HUES64 (cell line): ENCODE results near the gene PDE11A.
A peak's percentile ranks its signal among the peaks of the same experiment; 100 is the strongest.

ENCODE experiments used
- H3K27ac ChIP-seq: 2 replicates; pipeline ENCODE4 v1.7.0; 2013; ENCODE audit warnings: low read depth, low read length, inconsistent platforms
- H3K27me3 ChIP-seq: 2 replicates; pipeline ENCODE4 v1.6.1; 2013; ENCODE audit warnings: mild to moderate bottlenecking, low read length; ENCODE audit not compliant: insufficient read depth
- H3K36me3 ChIP-seq: 2 replicates; pipeline ENCODE4 v1.6.1; 2013; ENCODE audit warnings: mild to moderate bottlenecking, low read length; ENCODE audit not compliant: insufficient read depth
- H3K4me1 ChIP-seq: 2 replicates; pipeline ENCODE4 v1.6.1; 2013; ENCODE audit warnings: mild to moderate bottlenecking, low read length, moderate library complexity; ENCODE audit not compliant: insufficient read depth
- H3K4me3 ChIP-seq: 2 replicates; pipeline ENCODE4 v1.5.1; 2013; ENCODE audit warnings: mild to moderate bottlenecking, low read length, moderate library complexity
- H3K9ac ChIP-seq: 2 replicates; pipeline ENCODE4 v1.6.1; 2013; ENCODE audit warnings: mild to moderate bottlenecking, low read depth, low read length
- H3K9me3 ChIP-seq: 2 replicates; pipeline ENCODE4 v1.6.1; 2013; ENCODE audit warnings: low read depth, low read length; ENCODE audit not compliant: insufficient read depth
- WGBS: fragments of 150-250, 120-280 bp; methylation state at CpG from one replicate; pipeline ENCODE4 v1.1.7; 2013; ENCODE audit warnings: missing lambda C conversion rate; 5-methylcytosine and 5-hydroxymethylcytosine counted together

PDE11A gene

DNA sequence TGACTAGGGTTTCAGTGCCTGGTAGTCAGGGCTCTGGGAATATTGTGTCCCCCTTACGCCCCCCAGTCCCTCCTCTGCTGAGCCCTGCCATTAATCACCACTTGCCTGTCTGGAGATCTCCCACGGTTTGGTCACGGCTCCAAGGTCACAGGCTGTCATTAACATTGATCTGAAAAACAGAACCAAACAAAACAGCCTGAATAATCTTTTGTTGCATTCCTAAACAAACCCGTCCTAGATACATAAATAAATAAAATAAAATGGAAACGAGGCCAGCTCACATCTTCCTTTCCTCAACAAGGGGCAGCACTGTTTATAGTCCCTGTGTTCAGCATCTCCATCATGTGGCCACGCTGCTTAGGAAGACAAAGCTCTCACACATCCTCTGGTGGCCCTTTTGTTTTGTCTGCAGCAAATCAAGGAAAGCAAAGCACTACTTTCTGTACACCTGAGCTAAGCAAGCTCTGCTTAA, 397.2 kb downstream of the PDE11A start:
- WGBS: 68% methylated on average over 6 of the region's 6 CpGs
- Histone ChIP-seq H3K9me3 (no peaks in the 10 kb centered on the region), H3K9ac (no peak overlapping the region), H3K36me3 (no peaks in the 10 kb centered on the region), H3K4me1 (peaks cover 15% of the 10 kb centered on the region), H3K27ac (no peak overlapping the region), H3K4me3 (no peak overlapping the region), H3K27me3 (peaks cover 53% of the 10 kb centered on the region)

DNA sequence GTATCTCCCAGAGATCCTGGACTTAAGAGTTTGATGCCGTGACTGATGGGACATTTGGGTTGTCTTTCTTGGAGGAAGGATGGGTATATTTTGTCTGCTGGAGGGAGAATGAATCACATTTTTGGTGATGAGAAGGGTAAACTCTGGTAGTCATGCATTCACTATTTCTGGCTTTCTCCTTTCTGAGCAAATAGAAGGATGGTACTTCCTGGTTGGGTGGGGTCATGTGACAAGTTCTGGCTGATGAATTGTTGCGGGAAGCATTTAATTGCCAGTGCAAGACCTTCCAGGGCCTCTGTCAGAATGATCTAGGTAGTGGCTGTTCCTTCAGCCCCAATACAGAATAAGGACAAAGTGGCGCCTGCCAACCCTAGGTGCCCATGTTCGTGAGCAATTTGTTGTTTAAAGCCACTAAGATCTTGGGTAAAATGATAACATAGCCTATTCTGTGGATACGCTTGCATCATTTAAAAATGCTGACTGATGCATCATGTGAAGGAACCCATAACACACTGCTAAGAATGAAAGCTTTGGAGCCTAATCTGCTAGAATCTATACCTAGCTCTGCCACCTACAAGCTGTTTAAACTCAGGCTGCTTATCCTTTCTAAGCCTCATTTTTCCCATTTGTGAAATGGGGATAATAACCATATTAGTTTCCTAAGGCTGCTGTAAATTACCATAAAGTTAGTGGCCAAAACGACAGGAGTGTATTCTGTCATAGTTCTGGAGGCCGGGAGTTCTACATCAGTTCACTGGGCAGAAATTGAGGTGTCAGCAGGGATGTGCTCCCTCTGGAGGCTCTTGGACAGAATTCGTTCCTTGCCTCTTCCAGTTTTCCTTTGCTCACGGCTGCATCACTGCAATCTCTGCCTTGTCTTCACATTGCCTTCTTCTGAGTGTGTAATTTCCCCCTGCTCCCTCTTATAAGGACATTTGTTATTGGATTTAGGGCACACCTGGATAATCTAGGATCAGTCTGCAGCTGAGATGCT, 398.7 kb downstream of the PDE11A start:
- Histone ChIP-seq H3K9ac (no peak overlapping the region), H3K4me3 (no peak overlapping the region), H3K9me3 (no peaks in the 10 kb centered on the region), H3K27ac (no peak overlapping the region), H3K4me1 (peaks cover 30% of the 10 kb centered on the region), H3K27me3 (peaks cover 68% of the 10 kb centered on the region), H3K36me3 (no peaks in the 10 kb centered on the region)
- WGBS: 82% methylated on average over 9 of the region's 9 CpGs

DNA sequence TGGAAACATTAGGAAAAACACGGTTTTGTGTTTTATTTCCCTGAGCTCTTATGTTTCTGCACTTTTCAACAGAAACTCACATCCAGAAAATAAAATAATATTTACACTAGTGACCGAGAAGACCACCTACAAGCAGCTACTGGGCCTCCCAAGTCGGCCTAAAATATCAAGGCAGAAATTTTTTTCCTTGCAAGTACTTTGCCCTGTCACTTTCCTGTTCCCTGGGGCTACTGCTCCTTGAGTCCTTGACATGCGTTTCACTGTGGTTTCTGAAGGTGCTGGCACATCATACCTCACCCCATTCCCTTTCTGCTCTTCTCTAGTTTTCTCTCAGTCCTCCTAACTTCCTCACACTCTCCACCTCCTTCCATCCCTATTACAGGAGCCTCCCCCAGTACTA, 400.9 kb downstream of the PDE11A start:
- peaks cover 79% of the 10 kb centered on the region for H3K27me3 ChIP-seq
- no peaks in the 10 kb centered on the region for H3K36me3 ChIP-seq
- H3K27ac ChIP-seq: no peak overlapping the region
- H3K4me1 ChIP-seq: peaks cover 30% of the 10 kb centered on the region
- no peak overlapping the region for H3K9ac ChIP-seq
- no peak overlapping the region for H3K4me3 ChIP-seq
- H3K9me3 ChIP-seq: no peaks in the 10 kb centered on the region
- WGBS: 36% methylated on average over 4 of the region's 4 CpGs

DNA sequence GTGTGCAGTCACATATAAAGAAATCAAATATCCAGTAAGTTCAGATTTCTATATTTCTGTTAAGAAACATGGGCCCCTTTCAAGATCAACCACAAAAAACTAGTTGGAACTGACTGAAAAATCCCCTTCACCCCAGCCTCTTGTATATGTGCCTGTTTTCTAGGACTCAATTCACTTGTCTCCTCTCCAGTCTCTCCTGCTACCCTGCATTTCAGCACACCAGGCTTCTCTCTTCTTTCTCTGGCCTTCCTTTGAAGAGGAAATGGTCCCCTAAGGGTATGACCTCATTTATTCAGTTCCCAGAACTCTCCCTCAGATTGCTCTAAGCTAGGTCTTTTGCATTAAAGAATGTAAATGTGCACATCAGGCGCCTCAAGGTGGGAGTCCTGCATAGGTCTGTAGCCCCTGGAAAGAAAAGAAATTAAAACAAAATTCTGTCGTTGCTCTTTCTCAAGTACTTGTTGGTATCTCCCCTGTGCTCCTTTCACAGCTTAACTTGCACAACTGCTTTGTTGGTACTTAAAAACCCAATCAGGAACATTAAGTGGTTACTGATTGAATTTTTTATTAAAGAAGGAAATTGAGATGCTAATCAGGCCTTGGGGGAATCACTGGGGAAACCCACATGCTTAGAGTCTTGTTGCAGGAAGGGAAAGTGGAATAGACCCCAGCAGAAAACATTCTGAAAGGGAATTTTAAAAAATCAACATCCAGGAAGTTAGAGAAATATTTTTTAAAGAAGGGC, 401.6 kb downstream of the PDE11A start:
- Histone ChIP-seq H3K4me3 (no peak overlapping the region), H3K27ac (peak overlapping the region; percentile 47; the same call in 1 of the 2 replicates), H3K4me1 (peaks cover 30% of the 10 kb centered on the region), H3K36me3 (no peaks in the 10 kb centered on the region), H3K27me3 (peaks cover 79% of the 10 kb centered on the region), H3K9ac (no peak overlapping the region), H3K9me3 (no peaks in the 10 kb centered on the region)
- WGBS: 8% methylated on average over 2 of the region's 2 CpGs

DNA sequence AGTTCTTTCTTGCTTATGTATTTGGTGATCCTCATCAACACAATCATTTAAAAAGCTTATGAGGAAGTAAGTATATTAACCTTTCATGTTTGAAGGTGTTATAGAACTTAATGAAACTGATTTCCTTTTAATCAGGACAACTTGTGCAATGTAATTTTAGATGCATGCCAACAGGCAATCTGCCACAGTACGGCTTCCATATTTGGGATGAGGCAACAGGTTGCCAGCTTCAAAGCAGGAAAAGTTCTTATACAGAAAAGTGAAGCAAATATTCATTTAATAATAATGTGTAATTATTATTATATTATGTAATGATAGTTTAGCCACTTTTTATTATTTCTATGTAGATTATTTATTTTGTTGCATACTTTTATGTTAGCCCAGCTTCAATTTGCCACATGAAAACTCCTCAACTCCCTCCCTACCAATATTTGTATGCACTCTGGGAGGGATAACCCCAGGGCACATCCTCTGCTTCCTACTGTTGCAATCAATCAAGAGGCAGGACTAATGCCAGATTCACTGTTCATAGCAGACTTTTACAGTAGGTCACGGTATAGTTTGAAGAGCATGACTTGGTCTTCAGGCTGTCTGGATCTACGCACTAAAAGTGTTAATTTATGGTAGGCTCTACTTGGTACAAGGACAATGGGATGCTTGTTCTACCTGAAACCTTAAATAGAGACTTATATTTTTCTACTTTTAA, 402.8 kb downstream of the PDE11A start:
- Histone ChIP-seq H3K27me3 (peaks cover 78% of the 10 kb centered on the region), H3K27ac (no peak overlapping the region), H3K9me3 (no peaks in the 10 kb centered on the region), H3K9ac (no peak overlapping the region), H3K4me3 (no peak overlapping the region), H3K4me1 (peaks cover 30% of the 10 kb centered on the region), H3K36me3 (no peaks in the 10 kb centered on the region)
- 87% methylated on average over 3 of the region's 3 CpGs for WGBS

DNA sequence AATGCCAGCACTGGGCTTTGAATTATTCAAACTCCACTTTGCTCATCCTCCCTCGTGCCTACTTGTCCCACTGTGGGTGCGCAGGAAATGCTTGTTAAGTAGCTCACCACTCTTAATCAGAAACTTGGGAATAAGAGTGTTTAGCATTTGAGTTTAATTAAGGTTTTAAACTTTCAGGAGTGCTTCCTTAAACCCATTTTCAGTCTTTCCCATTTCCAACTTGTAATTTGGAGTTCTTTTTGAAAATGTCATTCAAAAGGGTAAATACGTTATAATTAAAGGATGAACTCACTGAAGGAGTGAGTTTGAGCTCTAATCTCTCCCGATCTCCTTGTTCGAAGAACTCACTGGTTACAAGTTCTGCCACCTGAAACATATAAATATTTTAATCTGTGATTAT, 403.4 kb downstream of the PDE11A start:
- Histone ChIP-seq H3K36me3 (no peaks in the 10 kb centered on the region), H3K27me3 (peaks cover 80% of the 10 kb centered on the region), H3K4me1 (peaks cover 30% of the 10 kb centered on the region), H3K9ac (no peak overlapping the region), H3K27ac (no peak overlapping the region), H3K4me3 (no peak overlapping the region), H3K9me3 (no peaks in the 10 kb centered on the region)
- WGBS: 83% methylated on average over 5 of the region's 5 CpGs

DNA sequence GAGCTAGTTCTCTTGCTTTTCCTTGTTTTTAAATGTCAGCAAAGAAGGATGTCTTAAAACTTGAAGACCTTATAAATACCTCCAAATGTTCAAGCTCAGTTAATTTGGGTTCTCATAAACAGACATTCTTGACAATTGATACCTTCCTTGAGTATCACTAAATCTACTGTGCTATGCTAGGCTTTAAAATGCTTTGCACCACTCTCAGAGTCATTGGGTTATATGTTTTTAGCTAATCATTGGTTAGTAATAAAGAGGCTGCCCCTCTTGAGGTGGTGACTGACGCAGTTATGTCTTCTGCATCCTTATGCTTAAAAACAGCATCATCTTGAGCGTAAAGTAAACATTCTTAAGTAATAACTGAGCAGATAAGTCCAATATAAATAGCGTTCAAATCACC, 404.0 kb downstream of the PDE11A start:
- Histone ChIP-seq H3K27ac (no peak overlapping the region), H3K4me3 (no peak overlapping the region), H3K4me1 (peaks cover 30% of the 10 kb centered on the region), H3K9ac (no peak overlapping the region), H3K27me3 (peaks cover 83% of the 10 kb centered on the region), H3K36me3 (no peaks in the 10 kb centered on the region), H3K9me3 (no peaks in the 10 kb centered on the region)
- WGBS: 95% methylated on average over 3 of the region's 3 CpGs

DNA sequence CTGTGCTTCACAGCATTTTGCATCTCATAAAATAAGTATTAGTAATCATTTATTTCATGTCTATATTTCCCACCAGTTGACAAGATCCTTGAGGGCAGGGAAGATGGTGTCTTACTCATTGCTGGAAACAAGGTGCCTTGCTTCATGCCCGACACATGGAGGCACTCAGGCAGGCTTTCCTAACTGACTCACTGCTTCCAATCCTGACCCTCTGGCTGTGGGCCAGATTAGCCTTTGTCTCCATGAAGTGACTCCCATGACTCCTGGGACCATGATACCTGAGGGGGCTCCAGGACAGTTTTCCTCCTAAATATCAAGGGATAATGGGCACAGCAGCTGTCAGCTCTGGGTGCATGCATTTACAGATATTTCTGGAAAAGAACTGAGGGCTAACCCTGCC, 405.0 kb downstream of the PDE11A start:
- no peak overlapping the region for H3K9ac ChIP-seq
- peaks cover 81% of the 10 kb centered on the region for H3K27me3 ChIP-seq
- 64% methylated on average over 1 of the region's 1 CpG for WGBS
- no peak overlapping the region for H3K4me3 ChIP-seq
- no peak overlapping the region for H3K27ac ChIP-seq
- no peaks in the 10 kb centered on the region for H3K36me3 ChIP-seq
- H3K9me3 ChIP-seq: no peaks in the 10 kb centered on the region
- H3K4me1 ChIP-seq: peaks cover 33% of the 10 kb centered on the region

DNA sequence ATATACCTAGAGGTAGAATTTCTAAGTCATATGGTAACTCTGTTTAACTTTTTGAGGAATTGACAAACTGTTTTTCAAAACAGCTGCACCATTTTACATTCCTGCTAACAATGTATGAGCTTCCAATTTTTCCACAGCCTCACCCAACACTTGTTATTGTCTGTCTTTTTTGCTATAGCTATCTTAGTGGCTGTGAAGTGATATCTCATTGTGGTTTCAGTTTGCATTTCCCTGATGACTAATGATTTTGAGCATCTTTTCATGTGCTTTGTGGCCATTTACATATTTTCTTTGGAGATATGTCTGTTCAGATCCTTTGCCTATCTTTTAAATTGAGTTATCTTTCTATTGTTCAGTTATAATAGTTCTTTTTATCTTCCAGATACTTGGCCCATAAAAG, 406.2 kb downstream of the PDE11A start:
- no peaks in the 10 kb centered on the region for H3K9me3 ChIP-seq
- no peak overlapping the region for H3K9ac ChIP-seq
- peaks cover 29% of the 10 kb centered on the region for H3K4me1 ChIP-seq
- peaks cover 81% of the 10 kb centered on the region for H3K27me3 ChIP-seq
- H3K36me3 ChIP-seq: no peaks in the 10 kb centered on the region
- H3K27ac ChIP-seq: no peak overlapping the region
- no peak overlapping the region for H3K4me3 ChIP-seq

DNA sequence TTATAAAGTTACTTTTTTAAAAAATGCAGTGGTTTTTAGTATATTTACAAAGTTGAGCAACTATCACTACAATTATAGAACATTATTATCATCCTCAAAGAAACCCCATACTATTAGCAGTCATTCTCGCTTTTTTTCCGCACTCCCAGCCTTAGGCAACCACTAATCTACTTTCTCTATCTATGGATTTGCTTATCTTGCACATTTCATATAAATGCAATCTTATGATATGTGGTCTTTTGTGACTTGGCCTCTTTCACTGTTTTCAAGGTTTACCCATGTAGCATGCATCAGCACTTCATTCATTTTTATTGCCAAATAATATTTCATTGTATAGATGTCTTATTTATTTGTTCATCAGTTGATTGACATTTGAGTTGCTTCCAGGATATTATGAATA, 406.6 kb downstream of the PDE11A start:
- Histone ChIP-seq H3K27me3 (peaks cover 81% of the 10 kb centered on the region), H3K9me3 (no peaks in the 10 kb centered on the region), H3K27ac (no peak overlapping the region), H3K4me1 (peaks cover 24% of the 10 kb centered on the region), H3K9ac (no peak overlapping the region), H3K36me3 (no peaks in the 10 kb centered on the region), H3K4me3 (no peak overlapping the region)
- WGBS: 77% methylated on average over 2 of the region's 2 CpGs

DNA sequence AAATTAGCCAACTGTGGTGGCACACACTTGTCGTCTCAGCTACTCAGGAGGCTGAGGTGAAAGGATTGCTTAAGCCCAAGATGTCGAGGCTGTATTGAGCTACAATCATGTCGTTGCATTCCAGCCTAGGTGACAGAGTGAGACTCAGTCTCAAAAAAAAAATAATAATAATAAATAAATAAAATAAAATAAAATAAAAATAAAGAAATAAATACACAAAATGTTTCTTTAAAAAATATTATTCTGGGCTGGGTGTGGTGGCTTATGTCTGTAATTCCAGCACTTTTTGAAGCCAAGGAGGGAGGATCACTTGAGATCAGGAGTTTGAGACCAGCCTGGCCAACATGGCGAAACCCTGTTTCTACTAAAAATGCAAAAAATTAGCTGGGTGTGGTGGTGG, 407.2 kb downstream of the PDE11A start:
- WGBS: 85% methylated on average over 3 of the region's 4 CpGs
- H3K9ac ChIP-seq: no peak overlapping the region
- no peak overlapping the region for H3K27ac ChIP-seq
- H3K27me3 ChIP-seq: peaks cover 83% of the 10 kb centered on the region
- no peak overlapping the region for H3K4me3 ChIP-seq
- H3K4me1 ChIP-seq: peaks cover 19% of the 10 kb centered on the region
- H3K9me3 ChIP-seq: no peaks in the 10 kb centered on the region
- H3K36me3 ChIP-seq: no peaks in the 10 kb centered on the region
